IMR-90 (cell line): Measurements from ENCODE around the gene OXNAD1. TPM values are rescaled to one million over a fixed set of nuclear protein-coding genes. Genes with fewer than 3 reads are reported as not detected.

ENCODE experiments used
- ATAC-seq: fragments of 200-7000 bp; cut with Tn5 transposase; 2 replicates; pipeline ENCODE4 v1.9.1; 2020; ENCODE audit warnings: low read depth, mild to moderate bottlenecking, moderate library complexity
- BruUV-seq: library from RNA; stranded (reverse); fragments of 400-500 nt; replicated peaks from 2 replicates; lab custom pipeline; 2021; lab: Mats Ljungman, UMichigan
- CTCF ChIA-PET: fragments of 300-600 bp; formaldehyde crosslinking; extraction: SDS; loops from one replicate; lab custom pipeline; 2021; ENCODE audit warnings: antibody characterized with exemption; lab: Yijun Ruan, JAX
- POLR2A ChIA-PET: fragments of 300-600 bp; sonication (Branson Sonifier 250); formaldehyde crosslinking; loops from one replicate; lab custom pipeline; 2022; ENCODE audit warnings: antibody characterized with exemption; ENCODE audit not compliant: unreplicated experiment; lab: Charles Lee
- DNase-seq: peaks from one replicate; pipeline ENCODE4 v3.0.0; 2013
- H2AFZ ChIP-seq: replicated peaks from 2 replicates; pipeline ENCODE3; 2013; ENCODE audit warnings: low read length, mild to moderate bottlenecking; ENCODE audit not compliant: poor library complexity
- H2AK5ac ChIP-seq: 2 replicates; pipeline ENCODE4 v1.6.1; 2013; ENCODE audit warnings: low read depth, low read length, inconsistent platforms
- H2AK9ac ChIP-seq: replicated peaks from 2 replicates; pipeline ENCODE3; 2013; ENCODE audit warnings: mild to moderate bottlenecking, low read depth, low read length, moderate library complexity; ENCODE audit not compliant: poor library complexity
- H2BK120ac ChIP-seq: 2 replicates; pipeline ENCODE4 v1.6.1; 2013; ENCODE audit warnings: low read depth, low read length, inconsistent platforms
- H2BK15ac ChIP-seq: 3 replicates; pipeline ENCODE4 v1.6.1; 2013; ENCODE audit warnings: low read depth, low read length, inconsistent platforms
- H2BK20ac ChIP-seq: 2 replicates; pipeline ENCODE4 v1.6.1; 2013; ENCODE audit warnings: low read depth, mild to moderate bottlenecking, inconsistent platforms, low read length, moderate library complexity
- H2BK5ac ChIP-seq: 2 replicates; pipeline ENCODE4 v1.6.1; 2013; ENCODE audit warnings: mild to moderate bottlenecking, low read depth, low read length, inconsistent platforms; ENCODE audit not compliant: poor library complexity, severe bottlenecking
- H3K14ac ChIP-seq: replicated peaks from 2 replicates; pipeline ENCODE4 v1.6.1; 2013; ENCODE audit warnings: low read depth, low read length, inconsistent platforms
- H3K18ac ChIP-seq: 2 replicates; pipeline ENCODE4 v1.6.1; 2013; ENCODE audit warnings: low read depth, low read length, control low read depth
- H3K23ac ChIP-seq: 2 replicates; pipeline ENCODE4 v1.6.1; 2013; ENCODE audit warnings: low read depth, low read length, inconsistent platforms
- H3K27ac ChIP-seq: 2 replicates; pipeline ENCODE4 v1.5.1; 2013; ENCODE audit warnings: mild to moderate bottlenecking, control low read depth, low read length; ENCODE audit not compliant: insufficient read depth
- H3K27me3 ChIP-seq: 2 replicates; pipeline ENCODE4 v1.6.1; 2013; ENCODE audit warnings: low read length; ENCODE audit not compliant: control insufficient read depth, insufficient read depth
- H3K36me3 ChIP-seq: 2 replicates; pipeline ENCODE4 v1.6.1; 2013; ENCODE audit warnings: low read length, mixed read lengths; ENCODE audit not compliant: control insufficient read depth, insufficient read depth
- H3K4ac ChIP-seq: 2 replicates; pipeline ENCODE4 v1.6.1; 2013; ENCODE audit warnings: low read depth, low read length, inconsistent platforms
- H3K4me1 ChIP-seq: 2 replicates; pipeline ENCODE4 v1.6.1; 2013; ENCODE audit warnings: low read length, mixed read lengths; ENCODE audit not compliant: control insufficient read depth, insufficient read depth
- H3K4me2 ChIP-seq: 2 replicates; pipeline ENCODE4 v1.6.1; 2013; ENCODE audit warnings: low read depth, mild to moderate bottlenecking, control low read depth, low read length, moderate library complexity
- H3K4me3 ChIP-seq: 2 replicates; pipeline ENCODE4 v1.5.1; 2013; ENCODE audit warnings: low read depth, mild to moderate bottlenecking, control low read depth, low read length, moderate library complexity; ENCODE audit not compliant: insufficient read depth
- H3K56ac ChIP-seq: 2 replicates; pipeline ENCODE4 v1.6.1; 2013; ENCODE audit warnings: low read length, inconsistent platforms; ENCODE audit not compliant: insufficient read depth; ENCODE audit errors: extremely low read depth
- H3K79me1 ChIP-seq, 2 experiments: 2 replicates each; pipeline ENCODE4 v1.6.1; 2013; ENCODE audit warnings: low read length in 2 of 2, inconsistent platforms in 1 of 2, low read depth in 1 of 2
- H3K9ac ChIP-seq: 2 replicates; pipeline ENCODE4 v1.6.1; 2013; ENCODE audit warnings: low read depth, low read length, control low read depth
- H3K9me1 ChIP-seq: 2 replicates; pipeline ENCODE4 v1.6.1; 2013; ENCODE audit warnings: low read length, inconsistent platforms; ENCODE audit not compliant: insufficient read depth
- H3K9me3 ChIP-seq: 2 replicates; pipeline ENCODE4 v1.6.1; 2013; ENCODE audit warnings: low read length; ENCODE audit not compliant: control insufficient read depth, insufficient read depth
- H4K20me1 ChIP-seq: 2 replicates; pipeline ENCODE4 v1.6.1; 2013; ENCODE audit warnings: low read length, inconsistent platforms; ENCODE audit not compliant: insufficient read depth
- H4K5ac ChIP-seq: 2 replicates; pipeline ENCODE4 v1.6.1; 2013; ENCODE audit warnings: mild to moderate bottlenecking, low read depth, low read length, control low read depth
- H4K8ac ChIP-seq, 2 experiments: 2 replicates each; pipeline ENCODE4 v1.6.1; 2013; ENCODE audit warnings: low read depth in 2 of 2, low read length in 2 of 2, control low read depth in 1 of 2, inconsistent platforms in 1 of 2
- H4K91ac ChIP-seq: 2 replicates; pipeline ENCODE4 v1.6.1; 2013; ENCODE audit warnings: low read depth, low read length, inconsistent platforms; ENCODE audit not compliant: insufficient read depth
- CEBPB ChIP-seq: IDR thresholded peaks from 2 replicates; pipeline ENCODE4 v1.6.1; 2012; ENCODE audit warnings: low read depth, low read length, improper control_type of control experiment
- CHD1 ChIP-seq: IDR thresholded peaks from 2 replicates; pipeline ENCODE4 v1.6.1; 2012; ENCODE audit warnings: low read depth, low read length, improper control_type of control experiment
- FOS ChIP-seq: fragments of 150-350 bp; IDR thresholded peaks from 2 replicates; pipeline ENCODE4 v1.6.1; 2016; ENCODE audit warnings: low read depth, low read length
- MXI1 ChIP-seq: IDR thresholded peaks from 2 replicates; pipeline ENCODE4 v1.6.1; 2012; ENCODE audit warnings: low read depth, mild to moderate bottlenecking, low read length, moderate library complexity, borderline replicate concordance
- RCOR1 ChIP-seq: IDR thresholded peaks from 2 replicates; pipeline ENCODE4 v1.6.1; 2012; ENCODE audit warnings: mild to moderate bottlenecking, low read length, improper control_type of control experiment; ENCODE audit not compliant: insufficient replicate concordance
- RFX5 ChIP-seq: IDR thresholded peaks from 2 replicates; pipeline ENCODE4 v1.8.0; 2012; ENCODE audit warnings: low read depth, mild to moderate bottlenecking, low read length, moderate library complexity
- WGBS, 2 experiments: methylation state at CpG; one replicate each; pipeline versions ENCODE4 v1.1.5 to v1.1.7; 2013; ENCODE audit warnings: missing lambda C conversion rate in 2 of 2; ENCODE audit not compliant: insufficient read length in 1 of 2; ENCODE audit errors: extremely low coverage in 2 of 2; 5-methylcytosine and 5-hydroxymethylcytosine counted together
- dilution Hi-C: fragments of 300-500 bp; cut with HindIII; formaldehyde crosslinking; loops from one replicate; pipeline ENCODE4 v1.14.3; 2018; ENCODE audit warnings: low sequenced_read_pairs; ENCODE audit not compliant: unreplicated experiment
- in situ Hi-C: fragments of 300-500 bp; cut with MboI; formaldehyde crosslinking; loops from 3 replicates; pipeline ENCODE4 v1.14.3; 2019; ENCODE audit warnings: low sequenced_read_pairs, inconsistent platforms, mixed read lengths
- intact Hi-C: fragments of 100-400 bp; cut with micrococcal nuclease; formaldehyde crosslinking; loops from 2 replicates; pipeline ENCODE4 v1.10.0; 2022
- polyA plus RNA-seq, 3 experiments: library from polyadenylated mRNA; depleted of rRNA; stranded (reverse); fragments of >200 nt; gene quantifications; 2 replicates each; pipeline ENCODE4 v1.2.3, GENCODE V29; 2012; ENCODE audit warnings: low replicate concordance in 1 of 3
- total RNA-seq: library from RNA; depleted of rRNA; stranded (reverse); fragments of >200 nt; gene quantifications from 2 replicates; pipeline ENCODE4 v1.2.3, GENCODE V29; 2012
- TF ChIP-seq, protein P1 (sequence below): fragments of 150-350 bp; IDR thresholded peaks from 2 replicates; pipeline ENCODE4 v1.6.1; 2016; ENCODE audit warnings: low read depth, mild to moderate bottlenecking, low read length, moderate library complexity, borderline replicate concordance
- TF ChIP-seq, protein P2 (sequence below): conservative IDR thresholded peaks from 2 replicates; pipeline ENCODE4 v1.5.1; 2012; ENCODE audit warnings: mild to moderate bottlenecking, low read depth, low read length, improper control_type of control experiment

Gene OXNAD1
- total and polyA plus RNA-seq, 2 of the 4 experiments (the other 2 are of a cell fraction): 6.2 to 11.3 TPM

DNA sequence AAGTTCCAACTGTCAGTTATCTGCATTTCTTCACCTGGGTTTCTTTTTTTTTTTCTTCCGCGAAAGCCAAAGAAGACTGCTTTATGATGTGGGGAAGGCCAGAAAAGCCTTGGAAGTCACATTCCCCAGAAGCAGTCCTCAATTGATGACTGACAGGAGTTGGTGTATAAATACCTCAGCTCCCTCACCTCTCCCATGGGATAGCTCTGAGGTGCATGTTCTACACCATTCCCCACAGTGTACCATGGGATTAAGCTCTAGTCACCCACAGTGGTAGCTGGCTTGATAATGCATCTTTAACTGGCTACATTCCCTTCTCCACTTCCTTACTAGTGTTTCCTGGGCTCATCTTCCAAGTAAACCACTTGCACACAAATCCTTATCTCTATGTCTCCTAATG lies 30.7 kb upstream of the OXNAD1 start:
- no peaks in the 10 kb centered on the region for H3K4me1 ChIP-seq
- H3K79me1 ChIP-seq: no peaks in the 10 kb centered on the region
- H3K9ac ChIP-seq: no peak overlapping the region
- no peak for DNase-seq
- POLR2A ChIA-PET: no interaction called here
- no peak overlapping the region for H3K56ac ChIP-seq
- no peak overlapping the region for H4K5ac ChIP-seq
- no peak overlapping the region for H2BK120ac ChIP-seq
- WGBS, 2 experiments: no CpG with 5 or more reads among the region's 2 CpGs
- no peaks in the 10 kb centered on the region for H3K9me3 ChIP-seq
- no peak overlapping the region for H2BK5ac ChIP-seq
- no peak overlapping the region for H3K14ac ChIP-seq
- H4K8ac ChIP-seq: no peak overlapping the region
- H2AFZ ChIP-seq: no peak overlapping the region
- BruUV-seq: no TSS peak
- no peak overlapping the region for H2AK5ac ChIP-seq
- no peak overlapping the region for H2BK15ac ChIP-seq
- no peaks in the 10 kb centered on the region for H3K36me3 ChIP-seq
- no peaks in the 10 kb centered on the region for H3K27me3 ChIP-seq
- dilution Hi-C loops (no loop called here), intact Hi-C loops (no loop called here), in situ Hi-C loops (loop anchor here (25.0 kb wide), 1 partner anchor 597 kb away; no protein-coding TSS in a partner anchor)
- peaks cover 4% of the 10 kb centered on the region; the same call in 1 of the 2 replicates for H3K9me1 ChIP-seq
- H2BK20ac ChIP-seq: no peak overlapping the region; the same call in 1 of the 2 replicates
- H4K91ac ChIP-seq: no peak overlapping the region
- CTCF ChIA-PET: no interaction called here
- no peak overlapping the region for H3K18ac ChIP-seq
- no peak overlapping the region for H3K27ac ChIP-seq
- H2AK9ac ChIP-seq: no peak overlapping the region
- H3K4ac ChIP-seq: no peak overlapping the region
- no peak overlapping the region for H3K4me2 ChIP-seq
- H3K4me3 ChIP-seq: no peak overlapping the region
- no peak overlapping the region for H3K23ac ChIP-seq
- no peak for TF ChIP-seq RCOR1
- TF ChIP-seq CHD1: no peak
- TF ChIP-seq RFX5: no peak
- no peak for TF ChIP-seq MXI1
- TF ChIP-seq CEBPB: no peak
- TF ChIP-seq FOS: no peak
- TF ChIP-seq, protein P1, sequence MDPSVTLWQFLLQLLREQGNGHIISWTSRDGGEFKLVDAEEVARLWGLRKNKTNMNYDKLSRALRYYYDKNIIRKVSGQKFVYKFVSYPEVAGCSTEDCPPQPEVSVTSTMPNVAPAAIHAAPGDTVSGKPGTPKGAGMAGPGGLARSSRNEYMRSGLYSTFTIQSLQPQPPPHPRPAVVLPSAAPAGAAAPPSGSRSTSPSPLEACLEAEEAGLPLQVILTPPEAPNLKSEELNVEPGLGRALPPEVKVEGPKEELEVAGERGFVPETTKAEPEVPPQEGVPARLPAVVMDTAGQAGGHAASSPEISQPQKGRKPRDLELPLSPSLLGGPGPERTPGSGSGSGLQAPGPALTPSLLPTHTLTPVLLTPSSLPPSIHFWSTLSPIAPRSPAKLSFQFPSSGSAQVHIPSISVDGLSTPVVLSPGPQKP: no peak
- TF ChIP-seq, protein P2, sequence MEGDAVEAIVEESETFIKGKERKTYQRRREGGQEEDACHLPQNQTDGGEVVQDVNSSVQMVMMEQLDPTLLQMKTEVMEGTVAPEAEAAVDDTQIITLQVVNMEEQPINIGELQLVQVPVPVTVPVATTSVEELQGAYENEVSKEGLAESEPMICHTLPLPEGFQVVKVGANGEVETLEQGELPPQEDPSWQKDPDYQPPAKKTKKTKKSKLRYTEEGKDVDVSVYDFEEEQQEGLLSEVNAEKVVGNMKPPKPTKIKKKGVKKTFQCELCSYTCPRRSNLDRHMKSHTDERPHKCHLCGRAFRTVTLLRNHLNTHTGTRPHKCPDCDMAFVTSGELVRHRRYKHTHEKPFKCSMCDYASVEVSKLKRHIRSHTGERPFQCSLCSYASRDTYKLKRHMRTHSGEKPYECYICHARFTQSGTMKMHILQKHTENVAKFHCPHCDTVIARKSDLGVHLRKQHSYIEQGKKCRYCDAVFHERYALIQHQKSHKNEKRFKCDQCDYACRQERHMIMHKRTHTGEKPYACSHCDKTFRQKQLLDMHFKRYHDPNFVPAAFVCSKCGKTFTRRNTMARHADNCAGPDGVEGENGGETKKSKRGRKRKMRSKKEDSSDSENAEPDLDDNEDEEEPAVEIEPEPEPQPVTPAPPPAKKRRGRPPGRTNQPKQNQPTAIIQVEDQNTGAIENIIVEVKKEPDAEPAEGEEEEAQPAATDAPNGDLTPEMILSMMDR: no peak
- no peaks in the 10 kb centered on the region for H4K20me1 ChIP-seq
- ATAC-seq: no peak
